Stimulated activated CD4-positive, alpha-beta T cell treated with anti-CD3 and anti-CD28 coated beads, Interleukin-15, amount 100 ng/mL, for 48 hours (primary cell): ENCODE results near the gene IL1RL2.
A peak's percentile ranks its signal among the peaks of the same experiment; 100 is the strongest.

ENCODE experiments used
- DNase-seq, 2 donors: peaks; one replicate each; pipeline ENCODE4 v3.0.0-alpha.2; 2020; ENCODE audit warnings: low read depth in 2 of 2

The IL1RL2 gene

DNA sequence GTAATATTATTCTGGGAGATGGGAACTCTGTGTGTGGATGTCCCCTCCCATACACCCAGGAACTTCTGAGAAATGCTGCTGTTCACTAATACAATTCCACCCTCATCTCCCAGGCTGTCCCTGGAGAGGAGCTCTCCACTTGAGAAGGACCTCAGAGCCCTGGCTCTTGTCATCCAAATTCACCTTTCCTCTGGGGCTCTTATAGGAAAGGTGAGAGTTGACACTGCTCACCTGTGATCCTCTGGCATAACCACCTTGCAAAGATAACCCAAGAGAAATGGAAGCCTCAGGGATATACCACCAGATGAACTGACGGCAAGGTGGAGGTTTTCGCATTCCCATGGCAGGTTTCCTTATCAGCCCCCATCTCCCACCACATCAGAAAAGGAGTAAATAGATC lies 52.0 kb downstream of the IL1RL2 start:
- no peak for DNase-seq

- DNase-seq = no peak
These were observed 52.5 kb downstream of the IL1RL2 start for GRCh38 chr2:102239344-102239743.

DNA sequence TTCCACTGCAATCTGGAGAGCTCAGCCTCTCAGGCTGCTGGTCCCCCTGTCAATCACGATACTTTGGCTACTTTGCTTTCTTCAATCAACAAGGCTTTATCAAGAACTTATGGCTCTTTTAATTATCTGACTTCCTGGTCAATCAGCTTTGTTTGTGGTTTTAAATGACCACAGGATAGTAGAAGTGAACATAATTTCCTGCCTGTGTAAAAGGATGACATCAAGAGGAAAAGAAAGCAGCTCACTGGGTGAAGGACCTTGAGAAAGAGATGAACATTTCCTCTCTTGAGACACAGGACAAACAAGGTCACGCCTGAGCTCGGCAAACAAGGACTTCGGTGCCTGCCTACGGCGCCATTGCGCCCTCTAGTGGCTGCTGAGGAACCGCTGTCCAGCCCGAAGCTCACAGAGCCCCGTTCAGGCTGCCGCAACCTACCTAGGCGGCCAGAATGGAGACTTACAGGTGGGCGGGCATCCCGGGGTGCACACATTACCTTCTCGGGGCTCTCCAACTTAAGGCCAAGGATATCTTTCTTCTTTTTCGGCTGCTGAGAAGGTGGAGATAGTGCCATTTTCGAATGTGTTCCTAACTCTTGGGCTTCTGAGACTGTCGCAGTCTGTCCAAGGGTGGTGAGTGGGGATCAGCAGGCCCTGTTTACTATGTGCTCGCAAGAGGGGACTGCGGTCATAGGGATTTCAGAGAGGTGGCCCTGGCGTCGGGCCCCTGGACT lies 54.0 kb downstream of the IL1RL2 start:
- peak; percentile 74 to 87 for DNase-seq

GRCh38 chr2:102241616-102242305 lies 54.9 kb downstream of the IL1RL2 start:
- no peak for DNase-seq

- DNase-seq = no peak
These were observed 58.7 kb downstream of the IL1RL2 start for GRCh38 chr2:102245266-102246151.

DNA sequence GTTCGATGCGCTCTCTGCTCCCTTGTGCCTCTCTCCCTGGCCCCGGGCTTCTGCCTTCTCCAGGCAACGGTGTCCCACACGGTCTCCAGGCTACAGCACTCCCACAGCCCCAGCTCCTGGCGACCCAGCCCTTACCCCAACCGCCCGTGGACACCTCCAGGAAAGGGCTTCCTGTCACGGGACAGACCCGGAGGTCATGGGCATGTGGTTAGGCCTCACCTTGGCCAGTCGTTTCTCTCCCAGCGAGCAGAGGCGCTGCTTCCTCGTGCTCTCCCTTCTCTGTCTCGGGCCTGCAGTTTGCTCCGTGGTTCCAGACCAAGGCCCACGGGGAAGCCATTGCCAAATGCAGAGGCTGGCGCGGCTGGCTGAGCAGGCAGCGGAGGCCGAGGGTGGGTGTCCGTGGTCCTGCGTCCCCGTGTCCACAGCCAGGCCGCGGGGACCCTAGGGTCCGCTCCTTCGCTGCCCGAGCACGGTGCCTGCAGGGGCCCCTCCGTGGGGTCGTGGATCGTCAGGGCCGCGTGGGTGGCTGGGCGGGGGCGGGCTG lies 63.5 kb downstream of the IL1RL2 start:
- no peak for DNase-seq

GRCh38 chr2:102251042-102251848 lies 64.4 kb downstream of the IL1RL2 start:
- DNase-seq = peak; percentile 59 to 60

GRCh38 chr2:102251849-102252203 lies 65.0 kb downstream of the IL1RL2 start:
- DNase-seq = no peak

DNA sequence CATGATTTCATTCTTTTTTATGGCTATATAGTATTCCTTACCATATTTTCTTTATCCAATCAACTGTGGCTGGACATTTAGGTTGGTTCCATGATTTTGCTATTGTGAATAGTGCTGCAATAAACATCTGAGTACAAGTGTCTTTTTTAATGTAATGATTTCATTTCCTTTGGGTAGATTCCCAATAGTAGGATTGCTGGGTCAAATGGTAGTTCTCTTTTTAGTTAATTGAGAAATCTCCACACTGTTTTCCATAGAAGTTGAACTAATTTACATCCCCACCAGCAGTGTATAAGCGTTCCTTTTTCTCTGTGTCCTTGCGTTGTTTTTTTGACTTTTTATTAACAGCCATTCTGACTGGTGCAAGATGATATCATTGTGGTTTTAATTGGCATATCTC lies 65.4 kb downstream of the IL1RL2 start:
- DNase-seq = no peak

DNA sequence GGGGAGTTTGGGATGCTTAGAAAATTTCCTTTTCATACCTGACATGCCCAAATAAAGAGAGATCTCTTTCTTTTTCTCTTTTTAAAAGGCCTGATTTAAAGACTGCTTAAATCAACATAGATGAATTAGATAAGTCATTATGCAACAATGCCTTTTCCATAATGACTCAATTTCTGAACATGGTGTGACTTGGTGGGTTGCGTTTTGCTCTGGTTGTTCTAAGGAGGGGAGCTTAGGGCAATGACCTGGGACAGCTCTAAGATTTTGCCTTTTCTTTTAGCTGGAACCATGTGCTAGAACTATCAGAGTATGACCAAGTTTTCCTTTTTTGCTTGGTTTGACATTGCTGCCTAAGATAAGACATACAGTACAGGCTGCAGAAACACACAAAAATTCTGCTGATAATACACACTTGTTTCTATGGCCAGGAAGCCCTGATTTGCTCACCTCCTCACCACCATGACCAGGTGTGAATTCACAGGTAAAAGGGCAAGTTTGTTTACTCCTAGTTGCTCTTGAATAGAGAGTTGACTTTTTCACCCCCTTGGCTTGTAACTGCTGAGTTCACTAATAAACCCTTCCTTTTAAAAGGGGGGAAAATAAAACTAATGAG lies 66.4 kb downstream of the IL1RL2 start:
- no peak for DNase-seq

DNA sequence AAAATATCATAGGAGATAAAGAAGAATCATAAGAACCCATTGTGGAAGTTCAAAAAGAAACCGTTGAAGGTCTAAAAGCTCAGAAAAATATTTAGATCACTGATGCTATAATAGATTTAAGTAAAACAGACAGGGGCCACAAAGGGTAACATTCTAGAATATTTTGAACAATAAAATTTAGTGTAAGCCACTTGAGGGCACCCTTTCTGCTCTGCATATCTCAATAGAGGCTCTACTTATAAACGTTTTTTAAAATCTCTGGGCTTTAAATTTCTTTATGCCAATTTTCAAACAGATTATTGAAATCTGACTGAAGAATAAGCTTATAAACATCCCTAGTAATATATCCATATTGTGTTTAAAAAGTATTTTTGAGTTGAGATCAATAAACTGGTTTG lies 66.9 kb downstream of the IL1RL2 start:
- DNase-seq = no peak

DNA sequence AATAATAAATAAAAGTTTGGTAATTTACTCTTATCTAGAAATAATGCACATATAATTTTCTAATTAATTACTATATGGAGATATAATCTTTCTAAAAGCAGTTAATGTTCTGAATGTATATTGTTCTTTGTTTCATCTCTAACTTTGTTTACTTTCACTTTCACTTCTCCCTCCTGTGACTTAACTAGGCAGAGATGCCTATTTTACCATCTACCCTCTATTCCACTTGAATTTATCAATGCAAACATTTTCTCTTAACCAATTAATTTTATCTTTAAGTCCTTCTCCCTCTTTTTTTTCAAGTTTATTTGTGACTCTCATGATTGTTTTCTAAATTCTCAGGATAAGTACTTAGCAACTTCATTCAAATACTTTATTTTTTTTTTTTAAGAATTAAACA lies 69.5 kb downstream of the IL1RL2 start:
- no peak for DNase-seq

GRCh38 chr2:102256874-102257462 lies 70.1 kb downstream of the IL1RL2 start:
- DNase-seq = no peak

DNA sequence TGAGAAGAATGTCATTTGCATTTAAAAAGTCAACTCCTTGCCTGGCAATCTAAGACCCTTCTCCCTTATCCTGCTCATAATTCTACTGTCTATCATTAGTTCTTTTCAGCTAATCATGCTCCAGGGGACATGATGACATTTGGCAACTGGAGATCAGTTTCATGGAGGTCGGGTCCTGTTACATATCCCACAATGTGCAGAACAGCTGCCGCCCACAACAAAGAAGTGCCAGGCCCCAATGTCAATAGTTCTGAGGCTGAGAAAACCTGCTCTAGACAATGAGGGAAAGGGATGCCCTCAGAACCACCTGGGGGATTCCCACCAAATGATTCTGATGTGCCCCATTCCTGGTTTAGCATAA lies 71.2 kb downstream of the IL1RL2 start:
- DNase-seq = no peak

- no peak for DNase-seq
These were observed 71.7 kb downstream of the IL1RL2 start for GRCh38 chr2:102258386-102259074.

GRCh38 chr2:102261467-102262135 lies 74.8 kb downstream of the IL1RL2 start:
- DNase-seq = no peak

DNA sequence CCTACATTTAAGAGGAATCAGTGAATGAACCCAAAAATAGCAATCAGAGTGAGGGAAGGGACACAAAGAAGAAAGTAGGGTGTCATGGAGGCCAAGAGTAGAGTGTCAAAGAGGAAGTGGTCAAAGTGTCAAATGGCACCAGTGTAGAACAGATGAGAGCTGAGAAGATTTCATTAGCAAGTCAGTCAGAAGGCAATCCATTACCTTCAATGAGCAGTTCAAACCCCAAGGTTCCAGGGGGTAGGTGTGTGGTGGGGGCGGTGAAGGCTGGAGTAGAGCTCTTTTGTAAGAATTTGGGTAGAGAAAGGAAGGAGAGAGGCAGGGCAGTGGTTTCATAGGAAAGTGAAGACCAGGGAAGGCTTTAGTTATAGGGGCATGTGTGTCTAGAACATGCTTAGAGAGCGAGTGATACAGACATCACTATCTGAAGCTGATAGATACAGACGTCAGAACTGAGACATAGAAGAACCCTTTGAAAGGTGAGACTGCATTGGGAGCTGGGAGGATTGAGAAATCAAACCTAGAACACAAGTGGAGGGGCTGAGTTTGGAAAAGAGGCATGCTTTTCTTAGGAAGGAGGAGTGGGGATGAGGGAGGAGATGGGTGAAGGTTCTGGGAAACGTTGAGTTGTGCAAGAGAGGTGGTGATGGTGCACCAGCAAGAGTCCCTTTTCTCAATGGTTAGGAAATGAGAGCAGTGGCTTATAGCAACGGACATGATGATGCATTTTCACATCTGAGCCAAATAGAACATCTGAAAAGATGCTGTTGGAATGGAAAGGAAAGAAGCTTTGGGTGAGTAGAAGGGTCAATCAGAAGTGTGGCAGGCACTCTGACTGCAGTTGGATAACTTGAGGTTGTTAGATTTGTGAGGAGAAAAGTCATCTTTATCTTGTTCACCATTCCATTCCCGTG lies 75.7 kb downstream of the IL1RL2 start:
- no peak for DNase-seq

GRCh38 chr2:102264952-102265351 lies 78.1 kb downstream of the IL1RL2 start:
- DNase-seq = no peak
